H1 (cell line): ENCODE measurements around the gene GNAL. TPM values are rescaled to one million over a fixed set of nuclear protein-coding genes. Genes with fewer than 3 reads are reported as not detected.

Experiments used
- BRCA1 ChIP-seq: IDR thresholded peaks from 2 replicates; pipeline ENCODE4 v1.6.1; 2012; ENCODE audit warnings: low read depth, low read length, improper control_type of control experiment
- GABPA ChIP-seq: IDR thresholded peaks from 2 replicates; pipeline ENCODE4 v1.6.1; 2011; ENCODE audit warnings: mild to moderate bottlenecking, low read length, moderate library complexity, borderline replicate concordance; ENCODE audit not compliant: insufficient read depth
- NANOG ChIP-seq: IDR thresholded peaks from 2 replicates; pipeline ENCODE4 v1.6.1; 2011; ENCODE audit warnings: low read length, low read depth, mild to moderate bottlenecking, inconsistent platforms; ENCODE audit not compliant: insufficient read depth, poor library complexity, severe bottlenecking
- POLR2A ChIP-seq, 2 experiments: IDR thresholded peaks; 1 replicate in 1 of 2; 2 replicates in 1 of 2; pipeline ENCODE4 v1.6.1; 2011; ENCODE audit warnings: low read depth in 2 of 2, low read length in 2 of 2, mild to moderate bottlenecking in 2 of 2; ENCODE audit errors: control extremely low read depth in 1 of 2
- RAD21 ChIP-seq, 2 experiments: IDR thresholded peaks in 1 of 2; conservative IDR thresholded peaks in 1 of 2; 2 replicates each; pipeline ENCODE4 v1.6.1; 2011; ENCODE audit warnings: low read depth in 2 of 2, low read length in 2 of 2, improper control_type of control experiment in 1 of 2, inconsistent platforms in 1 of 2, mild to moderate bottlenecking in 1 of 2, moderate library complexity in 1 of 2
- RBBP5 ChIP-seq: IDR thresholded peaks from 2 replicates; pipeline ENCODE4 v1.7.1; 2012; ENCODE audit warnings: low read depth, mild to moderate bottlenecking, inconsistent platforms, low read length, moderate library complexity, borderline replicate concordance
- RFX5 ChIP-seq: IDR thresholded peaks from 2 replicates; pipeline ENCODE4 v1.6.1; 2011; ENCODE audit warnings: low read depth, low read length, improper control_type of control experiment, borderline replicate concordance
- SIRT6 ChIP-seq: IDR thresholded peaks from one replicate; pipeline ENCODE4 v1.7.1; 2012; ENCODE audit warnings: low read length, inconsistent platforms
- USF2 ChIP-seq: IDR thresholded peaks from 2 replicates; pipeline ENCODE4 v1.6.1; 2011; ENCODE audit warnings: low read length, improper control_type of control experiment
- polyA plus RNA-seq, 7 experiments: library from polyadenylated mRNA; depleted of rRNA in 3 of 7; stranded (reverse) in 5 of 7; unstranded in 2 of 7; fragments of >200 nt in 5 of 7; fragments of 200-250 nt in 2 of 7; gene quantifications; 1 replicate in 5 of 7; 2 replicates in 1 of 7; 4 replicates in 1 of 7; pipeline versions ENCODE4 v1.2.1 to v1.2.3, GENCODE V29; 2011 to 2013; ENCODE audit warnings: missing spikeins in 2 of 7, mixed read lengths in 2 of 7
- total RNA-seq: library from RNA; stranded (reverse); fragmentation: NEBNext Ultra II Directional; extraction: Animal tissue kit (Norgen Biotek cat#: 25700); gene quantifications from 2 replicates; pipeline ENCODE4 v1.2.1, GENCODE V29; 2021
- TF ChIP-seq, protein P1 (sequence below): IDR thresholded peaks from 2 replicates; pipeline ENCODE4 v1.6.1; 2011; ENCODE audit warnings: low read depth, mild to moderate bottlenecking, low read length; ENCODE audit not compliant: insufficient read depth

GNAL gene
- total and polyA plus RNA-seq, 2 of the 8 experiments (the other 6 are each of a cell fraction or from before 2014, with no cell fraction given): 13.2 to 18.3 TPM

- TF ChIP-seq, protein P1, sequence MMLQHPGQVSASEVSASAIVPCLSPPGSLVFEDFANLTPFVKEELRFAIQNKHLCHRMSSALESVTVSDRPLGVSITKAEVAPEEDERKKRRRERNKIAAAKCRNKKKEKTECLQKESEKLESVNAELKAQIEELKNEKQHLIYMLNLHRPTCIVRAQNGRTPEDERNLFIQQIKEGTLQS: no peak
- TF ChIP-seq SIRT6: no peak
- TF ChIP-seq POLR2A (IDR thresholded peaks at IDR 0.05; ENCODE audit: control extremely low read depth in 1 of 2, low read depth in 2 of 2, low read length in 2 of 2): no peak
- no peak for TF ChIP-seq BRCA1
- no peak for TF ChIP-seq GABPA
- TF ChIP-seq RBBP5: no peak
- TF ChIP-seq RFX5: no peak
- no peak for TF ChIP-seq NANOG
- TF ChIP-seq RAD21 (IDR thresholded peaks at IDR 0.05 in 1 of 2, conservative IDR thresholded peaks at IDR 0.05 in 1 of 2; ENCODE audit: low read depth in 2 of 2, low read length in 2 of 2): no peak
- TF ChIP-seq USF2: no peak
Observed at GRCh38 chr18:11783716-11784331, 94.8 kb downstream of the GNAL start (continued).
